Stimulated activated CD4-positive, alpha-beta T cell treated with anti-CD3 and anti-CD28 coated beads, Interleukin-12 subunit alpha, Interleukin-12 subunit beta, amount 100 ng/mL, for 48 hours (primary cell): Measurements from ENCODE around the gene IRF8.
A peak's percentile ranks its signal among the peaks of the same experiment; 100 is the strongest.
"Not testable (repeated sequence)": the region's sequence is repeated elsewhere in the genome, so short reads cannot be mapped to it uniquely, and the experiment has no call there.

ENCODE experiments used
- DNase-seq, 3 donors: peaks; one replicate each; pipeline ENCODE4 v3.0.0-alpha.2; 2020; ENCODE audit warnings: low read depth in 2 of 3, low spot score in 1 of 3

Gene IRF8

DNA sequence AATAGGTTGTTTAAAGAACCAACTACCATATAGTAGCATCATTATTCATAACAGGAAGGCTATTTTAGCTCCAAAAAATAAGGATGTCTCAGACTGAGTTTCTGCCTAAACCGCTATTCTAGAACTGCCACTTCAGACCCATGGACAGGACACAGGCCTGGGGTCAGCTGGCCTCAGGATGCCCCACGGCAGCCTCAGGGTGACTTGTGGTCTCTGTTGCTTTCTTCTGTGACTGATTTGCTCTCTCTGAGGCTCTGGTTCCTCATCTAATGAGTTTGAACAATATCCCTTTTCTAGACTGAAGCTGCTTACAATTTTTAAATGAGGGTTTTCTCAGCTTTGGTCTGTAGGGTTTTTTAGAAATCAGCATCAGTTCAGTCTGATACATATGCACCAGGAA, 31.8 kb upstream of the IRF8 start:
- no peak for DNase-seq

GRCh38 chr16:85868495-85868894, 30.5 kb upstream of the IRF8 start:
- DNase-seq, result no peak

- no peak for DNase-seq
Measured at GRCh38 chr16:85869206-85869605, 29.8 kb upstream of the IRF8 start.

DNA sequence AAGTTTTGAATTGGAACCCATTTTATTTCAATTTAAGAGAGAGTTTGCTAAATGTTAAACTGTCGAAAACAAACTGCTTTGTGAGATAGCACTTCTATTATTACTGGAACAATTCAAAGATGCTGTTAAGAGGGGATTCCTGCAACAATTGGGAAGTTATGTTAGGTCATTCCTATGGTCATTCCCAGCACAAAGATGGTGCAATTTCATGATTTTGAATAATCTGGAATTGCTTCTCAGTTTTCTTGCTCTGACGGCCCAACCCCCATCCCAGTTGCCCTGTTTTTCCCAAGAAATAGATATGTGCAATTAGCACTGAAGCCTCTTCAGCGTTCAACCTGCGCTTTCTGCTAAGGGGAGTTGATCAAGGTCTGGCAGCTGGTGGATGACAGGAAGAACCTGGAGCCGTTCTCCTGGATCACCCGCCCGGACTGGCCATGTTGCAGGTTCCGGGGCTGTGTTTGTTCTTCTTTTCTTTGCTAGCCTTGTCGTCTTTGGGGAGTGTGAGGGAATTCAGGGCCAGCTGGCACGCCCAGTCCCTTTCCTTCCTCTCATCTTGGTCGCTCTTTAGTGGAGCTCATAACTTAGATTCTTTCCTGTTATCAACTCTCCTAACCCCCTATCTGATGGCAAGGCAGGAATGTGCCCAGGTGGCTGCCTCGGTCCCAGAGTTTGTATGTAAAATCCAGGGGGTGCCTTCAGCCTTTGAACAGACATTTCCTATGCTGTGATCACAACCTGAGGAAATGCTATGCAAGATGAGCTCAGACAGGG, 29.0 kb upstream of the IRF8 start:
- no peak for DNase-seq

- DNase-seq, result no peak
Measured at GRCh38 chr16:85871756-85872155, 27.2 kb upstream of the IRF8 start.

GRCh38 chr16:85872734-85873133, 26.2 kb upstream of the IRF8 start:
- DNase-seq, result no peak

DNA sequence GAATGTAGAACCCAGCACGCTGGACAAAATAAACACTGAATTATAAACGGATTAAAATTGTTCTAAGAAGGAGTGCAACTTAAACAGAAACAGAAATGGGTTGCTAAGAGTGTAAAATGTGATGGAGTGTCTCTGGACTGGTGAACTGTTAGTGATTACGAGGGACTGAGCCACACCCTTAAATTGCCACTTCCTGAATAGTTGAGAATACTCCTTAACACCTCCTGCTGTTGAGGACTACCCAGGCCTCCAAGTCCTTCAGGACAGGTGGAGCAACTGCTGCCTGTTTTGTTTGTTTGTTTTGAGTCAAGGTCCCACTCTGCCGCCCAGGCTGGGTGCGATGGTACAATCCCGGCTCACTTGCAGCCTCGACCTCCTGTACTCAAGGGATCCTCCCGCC, 25.8 kb upstream of the IRF8 start:
- no peak for DNase-seq

GRCh38 chr16:85874031-85874430, 24.9 kb upstream of the IRF8 start:
- not testable (repeated sequence) for DNase-seq

DNA sequence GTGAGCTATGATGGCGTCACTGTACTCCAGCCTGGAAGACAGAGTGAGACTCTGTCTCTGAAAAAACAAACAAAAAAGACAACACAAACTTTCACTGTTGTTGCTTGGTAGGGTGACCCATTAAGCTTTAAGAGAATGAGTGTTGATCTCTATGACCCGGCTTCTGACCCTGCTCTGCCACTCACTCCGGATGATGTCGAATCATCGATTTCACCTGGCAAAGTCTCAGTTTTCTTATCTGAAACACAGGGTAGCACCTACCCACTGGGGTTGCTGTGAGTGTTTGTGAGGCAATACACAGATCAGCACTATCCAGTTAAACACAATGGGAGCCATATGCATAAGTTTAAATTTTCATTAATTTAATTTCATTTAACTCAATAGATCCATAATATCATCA, 20.6 kb upstream of the IRF8 start:
- no peak for DNase-seq

DNA sequence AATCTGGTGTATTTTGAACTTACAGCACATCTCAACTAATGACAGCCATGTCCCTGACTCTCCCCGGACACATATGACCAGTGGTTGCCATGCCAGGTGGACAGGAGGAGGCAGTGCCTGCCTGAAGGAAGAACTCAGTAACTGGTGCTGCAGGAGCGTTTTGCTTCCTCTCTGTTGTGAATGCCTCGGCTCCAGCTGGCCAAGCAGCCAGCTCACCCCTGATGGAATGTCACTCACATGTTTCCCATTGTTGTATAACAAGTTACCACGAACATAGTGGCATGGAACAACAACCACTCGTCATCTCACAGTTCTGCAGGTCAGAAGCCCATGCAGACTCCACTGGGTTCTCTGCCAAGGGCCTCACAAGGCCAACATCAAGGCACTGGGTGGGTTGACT, 20.1 kb upstream of the IRF8 start:
- no peak for DNase-seq

DNA sequence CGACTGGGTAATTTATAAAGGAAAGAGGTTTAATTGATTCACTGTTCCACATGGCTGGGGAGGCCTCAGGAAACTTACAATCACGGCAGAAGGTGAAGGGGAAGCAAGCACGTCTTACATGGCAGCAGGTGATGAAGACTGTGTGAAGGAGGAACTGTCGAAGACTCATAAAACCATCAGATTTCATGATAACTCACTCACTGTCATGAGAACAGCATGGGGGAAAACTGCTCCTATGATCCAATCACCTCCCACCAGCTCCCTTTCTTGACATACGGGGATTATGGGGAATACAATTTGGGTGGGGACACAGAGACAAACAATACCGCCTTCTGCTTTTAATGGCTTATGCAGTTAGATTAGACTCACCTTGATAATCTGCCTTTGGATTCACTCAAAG, 19.4 kb upstream of the IRF8 start:
- no peak for DNase-seq

- DNase-seq, result no peak
Measured at GRCh38 chr16:85879975-85880831, 18.8 kb upstream of the IRF8 start.

- DNase-seq, result no peak
Measured at GRCh38 chr16:85880861-85881260, 18.1 kb upstream of the IRF8 start.

DNA sequence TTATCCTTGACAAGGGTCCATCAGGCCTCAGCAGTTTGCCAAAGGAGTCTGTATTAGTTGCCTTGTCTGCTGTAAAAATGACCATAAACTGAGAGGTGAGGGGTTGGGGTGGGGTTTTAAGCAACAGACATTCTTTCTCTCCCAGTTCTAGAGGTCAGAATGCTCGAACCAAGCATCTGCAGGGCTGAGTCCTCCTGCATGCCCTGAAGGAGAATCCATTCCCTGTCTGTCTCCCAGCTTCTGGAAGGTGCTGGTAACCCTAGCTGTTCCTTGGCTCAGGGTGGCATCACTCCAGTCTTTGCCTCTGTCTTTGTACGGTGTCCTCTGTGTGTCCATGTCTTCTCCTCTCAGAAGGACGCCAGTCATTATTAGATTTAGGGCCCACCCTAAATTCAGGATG, 17.5 kb upstream of the IRF8 start:
- DNase-seq, result no peak

GRCh38 chr16:85882181-85882810, 16.7 kb upstream of the IRF8 start:
- no peak for DNase-seq

- DNase-seq, result no peak
Measured at GRCh38 chr16:85883813-85884212, 15.1 kb upstream of the IRF8 start.

DNA sequence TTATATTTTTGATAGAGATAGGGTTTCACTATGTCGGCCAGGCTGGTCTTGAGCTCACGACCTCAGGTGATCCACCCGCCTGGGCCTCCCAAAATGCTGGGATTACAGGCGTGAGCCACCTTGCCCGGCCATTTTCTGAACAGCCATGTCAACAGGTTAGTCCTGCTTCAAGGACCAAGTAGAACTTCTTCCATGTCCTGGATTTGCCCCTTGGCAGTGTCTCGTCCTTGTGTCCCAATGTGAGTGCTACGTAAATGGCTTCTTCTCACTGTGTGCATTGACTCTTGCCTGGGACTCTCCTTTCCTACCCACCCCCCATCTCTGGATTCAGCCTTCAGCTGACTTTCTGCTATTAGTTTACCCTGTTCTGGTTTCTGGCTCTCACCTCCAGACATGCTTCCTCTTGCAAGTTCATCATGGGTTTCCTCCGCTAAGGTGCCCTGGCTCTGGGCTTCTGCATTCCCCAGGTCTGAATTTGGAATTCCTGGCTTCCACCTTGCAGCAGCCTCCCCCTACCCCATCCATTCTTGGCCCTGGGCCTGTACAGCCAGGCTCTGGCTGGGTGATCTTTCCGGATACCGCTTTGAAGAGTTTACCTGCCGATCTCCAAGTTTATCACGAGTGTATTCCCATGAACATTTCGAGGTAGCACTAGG, 14.0 kb upstream of the IRF8 start:
- no peak for DNase-seq

GRCh38 chr16:85885537-85885936, 13.4 kb upstream of the IRF8 start:
- no peak for DNase-seq

GRCh38 chr16:85888405-85889331, 10.3 kb upstream of the IRF8 start:
- DNase-seq, result peak in 2 of 3 donors; percentile 20 to 37

DNA sequence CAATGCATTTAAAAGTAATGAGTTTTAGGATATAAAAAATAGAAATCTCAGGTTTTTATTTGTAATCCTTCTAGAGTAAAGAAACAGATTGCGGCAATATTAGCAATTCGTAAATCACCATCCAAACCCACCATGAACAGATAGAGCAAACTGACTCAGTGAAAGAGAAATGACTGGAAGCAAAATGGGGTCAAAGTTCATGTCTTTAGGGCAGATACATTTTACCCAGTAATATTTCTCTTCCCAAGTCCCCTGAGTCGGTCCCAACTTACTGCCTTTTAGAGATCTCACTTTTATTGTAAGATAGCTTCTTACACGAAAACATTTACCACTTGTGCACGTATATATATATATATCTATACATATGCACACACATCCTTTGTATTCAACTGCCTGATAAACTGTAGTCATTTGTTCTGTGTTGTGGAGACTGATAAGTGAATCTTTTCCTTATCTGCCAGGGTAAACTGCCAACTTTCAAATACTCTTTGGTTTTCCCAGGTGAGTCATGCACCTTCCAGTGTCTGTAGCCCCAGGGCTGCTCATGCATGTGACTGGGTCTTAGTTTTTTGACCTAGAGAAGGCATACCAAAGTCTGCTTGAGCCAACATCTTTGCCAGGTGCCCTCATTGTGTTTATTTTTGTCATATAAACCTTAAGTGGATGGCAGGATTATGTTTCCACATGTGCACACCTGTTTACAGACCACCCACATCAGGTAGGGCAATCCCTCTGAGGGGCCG, 7.8 kb upstream of the IRF8 start:
- DNase-seq, result no peak
